Spinal cord (tissue), 10 donors: Measurements from ENCODE around the gene ANKEF1. TPM values are rescaled to one million over a fixed set of nuclear protein-coding genes. Genes with fewer than 3 reads are reported as not detected.

Experiments used
- DNase-seq, 6 donors: peaks; one replicate each; pipeline versions ENCODE4 v3.0.0 to v3.0.0-alpha.2; 2013 to 2015; ENCODE audit warnings: low spot score in 6 of 6, low read depth in 4 of 6
- H3K27ac ChIP-seq: one replicate; pipeline ENCODE4 v1.5.1; 2013; ENCODE audit warnings: low read depth, low read length, control low read depth
- H3K27me3 ChIP-seq: one replicate; pipeline ENCODE4 v1.6.1; 2013; ENCODE audit warnings: low read length; ENCODE audit not compliant: control insufficient read depth, insufficient read depth
- H3K36me3 ChIP-seq: one replicate; pipeline ENCODE4 v1.6.1; 2013; ENCODE audit warnings: low read length; ENCODE audit not compliant: control insufficient read depth, insufficient read depth
- H3K4me1 ChIP-seq: one replicate; pipeline ENCODE4 v1.6.1; 2013; ENCODE audit warnings: low read length; ENCODE audit not compliant: control insufficient read depth, insufficient read depth
- H3K4me3 ChIP-seq: one replicate; pipeline ENCODE4 v1.5.1; 2013; ENCODE audit warnings: low read depth, low read length, control low read depth
- H3K9me3 ChIP-seq: one replicate; pipeline ENCODE4 v1.6.1; 2013; ENCODE audit warnings: low read length; ENCODE audit not compliant: control insufficient read depth, insufficient read depth
- WGBS: methylation state at CpG from one replicate; pipeline ENCODE4 v1.1.5; 2013; ENCODE audit warnings: missing lambda C conversion rate; ENCODE audit not compliant: insufficient coverage; 5-methylcytosine and 5-hydroxymethylcytosine counted together
- polyA plus RNA-seq, 2 donors: library from polyadenylated mRNA; unstranded; fragments of 120-200 nt; gene quantifications; one replicate each; pipeline ENCODE4 v1.2.1, GENCODE V29; 2013; ENCODE audit not compliant: insufficient read length in 2 of 2
- small RNA-seq: library from RNA; depleted of rRNA; stranded (forward); fragments of <200 nt; gene quantifications from one replicate; pipeline ENCODE3, GENCODE V24; 2014; ENCODE audit warnings: low replicate concordance
- total RNA-seq, 2 donors: library from RNA; depleted of rRNA in 1 of 2; stranded (reverse); fragments of 120-200 nt in 1 of 2; fragments of >200 nt in 1 of 2; gene quantifications; one replicate each; pipeline versions ENCODE4 v1.2.3 to v1.2.4, GENCODE V29; 2013 to 2014
- donor health status: healthy.

The ANKEF1 gene
- total and polyA plus RNA-seq, 4 donors, result 2.8 to 3.9 (median 3.3) TPM

DNA sequence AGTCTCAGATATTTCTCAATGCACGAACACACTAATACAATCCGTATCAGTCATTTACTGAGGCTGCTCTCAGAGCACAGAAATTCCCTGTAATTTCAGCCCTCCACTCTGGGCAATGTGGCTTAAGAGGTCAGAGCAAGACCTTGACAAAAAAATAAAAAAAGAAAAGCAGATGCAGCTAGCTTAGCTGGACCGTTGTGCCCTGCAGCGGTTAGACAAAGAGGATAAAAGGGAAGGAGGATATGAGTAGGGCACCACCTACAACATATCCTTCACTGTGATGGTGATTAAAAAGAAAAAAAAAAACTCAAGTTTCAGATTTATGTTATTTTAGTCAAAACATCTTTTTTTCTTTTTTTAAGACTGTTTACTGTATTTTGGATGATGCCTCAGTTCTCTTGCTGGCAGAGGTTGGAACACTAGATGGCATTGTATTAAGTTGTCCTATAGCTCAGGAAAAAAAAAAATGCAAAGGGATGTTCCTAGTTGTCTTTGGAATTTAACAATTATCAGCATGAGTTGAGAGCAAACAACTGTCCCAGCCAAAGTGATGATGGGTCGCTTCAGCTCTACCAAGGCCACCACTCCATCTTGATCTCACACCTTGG lies 59.9 kb downstream of the ANKEF1 start:
- Histone ChIP-seq H3K4me3 (no peak overlapping the region), H3K27me3 (no peaks in the 10 kb centered on the region), H3K27ac (no peak overlapping the region), H3K9me3 (no peaks in the 10 kb centered on the region), H3K36me3 (no peaks in the 10 kb centered on the region), H3K4me1 (no peaks in the 10 kb centered on the region)
- DNase-seq, result peak in 1 of 6 donors; percentile 54
- WGBS, result 81% methylated on average over 2 of the region's 5 CpGs

DNA sequence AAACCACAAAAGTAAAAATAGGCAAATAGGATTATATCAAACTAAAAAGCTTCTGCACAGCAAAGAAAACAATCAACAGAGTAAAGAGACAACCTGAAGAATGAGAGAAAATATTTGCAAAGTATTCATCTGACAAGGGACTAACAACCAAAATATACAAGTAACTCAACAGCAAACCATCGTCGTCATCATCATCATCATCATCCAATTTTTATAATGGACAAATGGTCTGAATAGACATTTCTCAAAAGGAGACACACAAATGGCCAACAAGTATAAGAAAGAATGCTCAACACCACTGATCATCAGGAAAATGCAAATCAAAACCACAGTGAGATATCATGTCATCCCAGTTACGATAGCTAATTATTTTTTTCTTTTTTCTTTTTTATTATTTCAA lies 62.0 kb downstream of the ANKEF1 start:
- Histone ChIP-seq H3K9me3 (no peaks in the 10 kb centered on the region), H3K27ac (no peak overlapping the region), H3K36me3 (no peaks in the 10 kb centered on the region), H3K27me3 (no peaks in the 10 kb centered on the region), H3K4me1 (no peaks in the 10 kb centered on the region), H3K4me3 (no peak overlapping the region)
- no CpG with 5 or more reads among the region's 3 CpGs for WGBS
- DNase-seq, result no peak

DNA sequence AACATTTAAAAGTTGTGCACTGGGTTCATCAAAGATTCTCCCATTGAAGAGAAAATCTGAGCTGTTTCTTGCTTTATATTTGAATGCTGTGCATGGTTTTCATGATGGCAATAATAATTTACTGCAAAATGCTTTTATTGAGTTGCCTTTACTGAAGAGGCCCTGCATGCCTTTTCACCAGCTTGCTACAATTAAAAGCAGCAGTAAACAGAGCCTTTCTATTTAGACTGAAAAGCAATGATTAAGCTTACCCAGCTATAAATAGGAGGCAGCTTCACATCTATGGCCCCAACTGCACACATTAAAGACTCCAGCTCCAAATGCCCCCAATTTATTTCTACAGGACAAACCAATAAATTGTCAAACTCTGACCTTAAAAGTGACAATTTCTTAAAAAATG lies 70.3 kb downstream of the ANKEF1 start:
- Histone ChIP-seq H3K27ac (no peak overlapping the region), H3K36me3 (no peaks in the 10 kb centered on the region), H3K27me3 (no peaks in the 10 kb centered on the region), H3K4me3 (no peak overlapping the region), H3K9me3 (no peaks in the 10 kb centered on the region), H3K4me1 (no peaks in the 10 kb centered on the region)
- DNase-seq, result peak in 2 of 6 donors; percentile 39 to 77

Small RNA genes lying within 50 kb of the gene (small RNA-seq; reads per million reads assigned to genes)
- gene RF00017, result not detected

Other genes starting within 250 kb of the ANKEF1 start
- 10 to 100 TPM in 1 of 2 donors, 1 to 10 TPM in 1; 7.5 to 10.5 TPM for gene PAK5, start 195.9 kb upstream of the ANKEF1 start, total RNA-seq
- 10 to 100 TPM; 17.8 to 23.8 TPM for gene PAK5, start 195.9 kb upstream of the ANKEF1 start, polyA plus RNA-seq
- 100 to 1,000 TPM in 1 of 2 donors, 10 to 100 TPM in 1; 72.1 to 370 TPM for gene SNAP25, start 183.8 kb downstream of the ANKEF1 start, total RNA-seq
- gene SNAP25, start 183.8 kb downstream of the ANKEF1 start, polyA plus RNA-seq, result 100 to 1,000 TPM; 412 to 482 TPM